HepG2 (cell line): ENCODE data around the gene HEMK1. TPM values are rescaled to one million over a fixed set of nuclear protein-coding genes. Genes with fewer than 3 reads are reported as not detected.

ENCODE experiments used
- ATAC-seq: fragments of 200-7000 bp; cut with Tn5 transposase; 3 replicates; pipeline ENCODE4 v1.9.1; 2020; ENCODE audit warnings: mild to moderate bottlenecking, moderate library complexity
- BruUV-seq: library from RNA; stranded (reverse); fragments of 400-500 nt; replicated peaks from 2 replicates; lab custom pipeline; 2021; lab: Mats Ljungman, UMichigan
- CTCF ChIA-PET: fragments of 300-600 bp; formaldehyde crosslinking; extraction: SDS; loops from one replicate; lab custom pipeline; 2021; ENCODE audit warnings: low total read pairs, inconsistent platforms, low intra/inter-chr PET ratio; lab: Yijun Ruan, JAX
- POLR2A ChIA-PET: fragments of 350-600 bp; sonication (Branson Sonifier 250); formaldehyde crosslinking; loops from one replicate; lab custom pipeline; 2020; ENCODE audit warnings: antibody characterized with exemption, inconsistent platforms; lab: Yijun Ruan, JAX
- DNase-seq: peaks from one replicate; pipeline ENCODE4 v3.0.0-alpha.2; 2015; ENCODE audit warnings: low spot score
- FAIRE-seq: peaks from 3 replicates; lab custom pipeline; 2011; peaks lifted over from hg19 to GRCh38; lab: Jason Lieb, UNC
- H2AFZ ChIP-seq: one replicate; pipeline ENCODE4 v1.6.1; 2011; ENCODE audit warnings: low read length, inconsistent platforms
- H3K27ac ChIP-seq: fragments of 300-600 bp; 3 replicates; pipeline ENCODE4 v1.8.0; 2011; ENCODE audit warnings: mixed run types, mild to moderate bottlenecking, mixed read lengths, low read length, inconsistent platforms; ENCODE audit not compliant: insufficient read depth; ENCODE audit errors: extremely low read length
- H3K27me3 ChIP-seq, 2 experiments: fragments of 200-600 bp in 1 of 2; 2 replicates in 1 of 2; 3 replicates in 1 of 2; pipeline versions ENCODE4 v1.6.0 to v1.8.0; 2011; ENCODE audit warnings: low read length in 2 of 2, mild to moderate bottlenecking in 2 of 2, moderate library complexity in 2 of 2, inconsistent platforms in 1 of 2; ENCODE audit not compliant: insufficient read depth in 2 of 2, control insufficient read depth in 1 of 2
- H3K36me3 ChIP-seq, 2 experiments: fragments of 200-600 bp in 1 of 2; replicated peaks in 1 of 2; 2 replicates in 1 of 2; 3 replicates in 1 of 2; pipeline versions ENCODE4 v1.5.1 to v1.8.0; 2011; ENCODE audit warnings: low read length in 2 of 2, inconsistent platforms in 1 of 2; ENCODE audit not compliant: insufficient read depth in 2 of 2, control insufficient read depth in 1 of 2
- H3K4me1 ChIP-seq: 2 replicates; pipeline ENCODE4 v1.5.1; 2012; ENCODE audit warnings: low read length, inconsistent platforms; ENCODE audit not compliant: insufficient read depth
- H3K4me2 ChIP-seq: 2 replicates; pipeline ENCODE4 v1.6.0; 2011; ENCODE audit warnings: low read depth, low read length, inconsistent platforms
- H3K4me3 ChIP-seq, 3 experiments: fragments of 200-600 bp in 1 of 3; sonication (generic), shearing (Covaris generic) in 1 of 3; replicated peaks in 1 of 3; 2 replicates each; pipeline ENCODE4 v1.5.1; 2011 to 2016; ENCODE audit warnings: low read length in 3 of 3, inconsistent platforms in 2 of 3, low read depth in 2 of 3, mild to moderate bottlenecking in 2 of 3, control low read depth in 1 of 3, mixed read lengths in 1 of 3; ENCODE audit not compliant: insufficient read depth in 1 of 3
- H3K79me2 ChIP-seq: one replicate; pipeline ENCODE4 v1.6.1; 2011; ENCODE audit warnings: low read length, inconsistent platforms; ENCODE audit not compliant: insufficient read depth
- H3K9ac ChIP-seq: 2 replicates; pipeline ENCODE4 v1.6.0; 2011; ENCODE audit warnings: mild to moderate bottlenecking, low read depth, low read length, inconsistent platforms; ENCODE audit not compliant: insufficient read depth
- H3K9me3 ChIP-seq: 2 replicates; pipeline ENCODE4 v1.5.1; 2012; ENCODE audit warnings: mild to moderate bottlenecking, low read length
- H4K20me1 ChIP-seq: 2 replicates; pipeline ENCODE4 v1.6.0; 2011; ENCODE audit warnings: inconsistent platforms, mild to moderate bottlenecking, low read length, moderate library complexity; ENCODE audit not compliant: insufficient read depth
- BCL6 ChIP-seq: IDR thresholded peaks from 2 replicates; pipeline ENCODE4 v1.6.1; 2016; ENCODE audit warnings: missing genetic modification reagents, missing compliant biosample characterization
- FOSL2 ChIP-seq: sonication (generic); formaldehyde crosslinking; IDR thresholded peaks from 2 replicates; pipeline ENCODE4 v1.4.0; 2020; ENCODE audit warnings: missing genetic modification reagents
- FOXP1 ChIP-seq, 2 experiments: fragments of 450-650 bp in 1 of 2; IDR thresholded peaks; 2 replicates each; pipeline ENCODE4 v1.6.1; 2017 to 2018; ENCODE audit warnings: antibody characterized with exemption in 1 of 2
- SP2 ChIP-seq: sonication (generic); formaldehyde crosslinking; IDR thresholded peaks from 2 replicates; pipeline ENCODE4 v1.5.1; 2020; ENCODE audit warnings: mild to moderate bottlenecking, missing genetic modification reagents
- TEAD3 ChIP-seq: optimal IDR thresholded peaks from 2 replicates; pipeline ENCODE3; 2016; ENCODE audit warnings: borderline replicate concordance
- ZNF510 ChIP-seq: sonication (generic); formaldehyde crosslinking; IDR thresholded peaks from 2 replicates; pipeline ENCODE4 v1.4.0; 2020; ENCODE audit warnings: low read depth, mild to moderate bottlenecking, missing genetic modification reagents
- ZNF546 ChIP-seq: sonication (generic); formaldehyde crosslinking; conservative IDR thresholded peaks from 2 replicates; pipeline ENCODE4 v1.8.1; 2023; ENCODE audit warnings: mild to moderate bottlenecking, missing genetic modification reagents
- ZNF570 ChIP-seq: sonication (generic); formaldehyde crosslinking; IDR thresholded peaks from 2 replicates; pipeline ENCODE4 v1.4.0; 2020; ENCODE audit warnings: mild to moderate bottlenecking, missing genetic modification reagents, borderline replicate concordance
- ZNF607 ChIP-seq: sonication (generic); formaldehyde crosslinking; IDR thresholded peaks from 2 replicates; pipeline ENCODE4 v1.5.1; 2020; ENCODE audit warnings: missing genetic modification reagents, mild to moderate bottlenecking, borderline replicate concordance
- WGBS: methylation state at CpG from one replicate; pipeline ENCODE4 v1.1.6; 2017; ENCODE audit warnings: low lambda C conversion rate; 5-methylcytosine and 5-hydroxymethylcytosine counted together
- in situ Hi-C: cut with HindIII; loops from 2 replicates; pipeline ENCODE4 v1.10.0; 2017; ENCODE audit warnings: low pct_unique_long_range_greater_than_20kb; ENCODE audit not compliant: extremely low pct_ligation_motif_present
- intact Hi-C: fragments of 100-400 bp; cut with micrococcal nuclease; formaldehyde crosslinking; loops from one replicate; pipeline ENCODE4 v1.10.0; 2022; ENCODE audit not compliant: unreplicated experiment
- polyA plus RNA-seq, 8 experiments: library from polyadenylated mRNA; depleted of rRNA in 3 of 8; stranded (reverse) in 7 of 8; unstranded in 1 of 8; fragments of >200 nt; fragmentation: Illumina TruSeq in 4 of 8; extraction: Trizol in 4 of 8; gene quantifications; 2 replicates each; pipeline versions ENCODE4 v1.2.1 to v1.2.3, GENCODE V29; 2011 to 2016; ENCODE audit warnings: low read depth in 4 of 8, missing spikeins in 1 of 8, mixed read lengths in 1 of 8; ENCODE audit not compliant: insufficient read depth in 1 of 8
- total RNA-seq, 5 experiments: library from RNA; depleted of rRNA; stranded (reverse); fragments of >200 nt; fragmentation: Illumina TruSeq; extraction: Trizol; gene quantifications; 2 replicates each; pipeline ENCODE4 v1.2.3, GENCODE V29; 2016; ENCODE audit warnings: low read depth in 1 of 5
- TF ChIP-seq, protein P1 (sequence below): sonication (generic); formaldehyde crosslinking; IDR thresholded peaks from 2 replicates; pipeline ENCODE4 v1.8.1; 2022; ENCODE audit warnings: mild to moderate bottlenecking, missing genetic modification reagents
- TF ChIP-seq, protein P2 (sequence below): IDR thresholded peaks from 2 replicates; pipeline ENCODE4 v1.6.1; 2016
- TF ChIP-seq, protein P3 (sequence below): sonication (generic); formaldehyde crosslinking; IDR thresholded peaks from 2 replicates; pipeline ENCODE4 v1.5.1; 2020; ENCODE audit warnings: missing genetic modification reagents, mild to moderate bottlenecking, borderline replicate concordance
- TF ChIP-seq, protein P4 (sequence below): sonication (generic); formaldehyde crosslinking; IDR thresholded peaks from 2 replicates; pipeline ENCODE4 v1.4.0; 2020; ENCODE audit warnings: missing genetic modification reagents

HEMK1 gene
- total and polyA plus RNA-seq, 2 of the 13 experiments (the other 11 are each of a cell fraction or from before 2014, with no cell fraction given), result 9.8 to 12.6 TPM

DNA sequence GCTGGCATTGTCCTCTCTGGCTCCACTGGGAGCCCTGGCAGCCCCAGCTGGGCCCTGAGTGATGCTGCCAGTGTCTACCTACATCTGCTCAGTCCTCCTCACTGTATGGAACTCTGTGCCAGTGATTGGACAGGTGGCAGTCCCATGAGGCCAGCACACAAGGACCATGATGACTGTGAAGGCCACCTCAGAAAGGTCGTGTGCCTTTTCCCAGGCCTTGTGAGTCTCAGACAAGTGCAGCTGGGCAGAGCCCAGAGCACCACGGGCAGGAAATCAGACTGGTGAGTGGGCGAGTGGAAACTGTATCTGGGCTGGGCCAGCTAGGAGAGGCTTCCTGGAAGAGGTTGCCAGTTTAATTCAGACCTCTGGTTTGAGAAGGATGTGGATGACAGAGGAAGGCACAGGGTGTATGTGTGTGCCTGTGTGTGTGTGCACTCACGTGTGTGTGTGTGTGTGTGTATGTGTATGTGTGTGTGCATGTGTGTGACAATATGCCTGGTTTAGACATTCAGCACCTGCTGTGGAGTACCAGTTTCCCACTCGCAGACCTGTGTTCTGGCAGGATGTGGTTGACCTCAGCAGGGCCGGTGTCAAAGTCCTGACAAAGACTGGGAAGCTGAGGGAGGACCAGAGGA is 54.6 kb downstream of the HEMK1 start (continued):
- TF ChIP-seq, protein P1, sequence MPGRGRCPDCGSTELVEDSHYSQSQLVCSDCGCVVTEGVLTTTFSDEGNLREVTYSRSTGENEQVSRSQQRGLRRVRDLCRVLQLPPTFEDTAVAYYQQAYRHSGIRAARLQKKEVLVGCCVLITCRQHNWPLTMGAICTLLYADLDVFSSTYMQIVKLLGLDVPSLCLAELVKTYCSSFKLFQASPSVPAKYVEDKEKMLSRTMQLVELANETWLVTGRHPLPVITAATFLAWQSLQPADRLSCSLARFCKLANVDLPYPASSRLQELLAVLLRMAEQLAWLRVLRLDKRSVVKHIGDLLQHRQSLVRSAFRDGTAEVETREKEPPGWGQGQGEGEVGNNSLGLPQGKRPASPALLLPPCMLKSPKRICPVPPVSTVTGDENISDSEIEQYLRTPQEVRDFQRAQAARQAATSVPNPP (CRISPR knock-in tag), result no peak
- no peak for TF ChIP-seq ZNF546 (CRISPR knock-in tag)
- TF ChIP-seq, protein P2, sequence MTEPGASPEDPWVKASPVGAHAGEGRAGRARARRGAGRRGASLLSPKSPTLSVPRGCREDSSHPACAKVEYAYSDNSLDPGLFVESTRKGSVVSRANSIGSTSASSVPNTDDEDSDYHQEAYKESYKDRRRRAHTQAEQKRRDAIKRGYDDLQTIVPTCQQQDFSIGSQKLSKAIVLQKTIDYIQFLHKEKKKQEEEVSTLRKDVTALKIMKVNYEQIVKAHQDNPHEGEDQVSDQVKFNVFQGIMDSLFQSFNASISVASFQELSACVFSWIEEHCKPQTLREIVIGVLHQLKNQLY (CRISPR knock-in tag), result no peak
- TF ChIP-seq ZNF570 (CRISPR knock-in tag), result no peak

DNA sequence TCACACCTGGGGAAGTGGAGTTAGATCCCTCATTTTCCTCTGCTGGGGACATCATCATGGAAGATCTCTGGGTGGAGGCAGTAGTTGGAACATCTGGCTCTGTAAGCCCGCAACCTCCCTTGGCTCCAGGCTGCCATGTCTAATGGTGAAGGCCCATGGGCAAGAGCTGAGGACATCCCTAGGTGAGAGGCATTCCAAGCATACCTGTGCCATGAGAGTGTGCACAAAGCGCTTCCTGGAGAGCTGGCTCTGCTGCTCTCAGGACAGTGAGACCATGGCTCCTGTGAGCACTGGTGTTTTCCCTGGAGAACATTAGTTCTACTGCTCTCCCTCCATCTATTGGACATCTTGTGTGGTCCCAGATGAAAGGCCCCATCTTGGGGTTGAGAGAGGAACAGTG is 55.3 kb downstream of the HEMK1 start:
- peak; percentile 45 for DNase-seq

More for the DNA sequence above, 55.3 kb downstream of the HEMK1 start:
- intact Hi-C loops, result no loop called here
- Histone ChIP-seq H3K27me3 (no peaks in the 10 kb centered on the region), H3K4me2 (no peak overlapping the region), H3K79me2 (no peaks in the 10 kb centered on the region), H3K4me3 (no peak overlapping the region), H3K9me3 (no peaks in the 10 kb centered on the region), H3K27ac (no peak overlapping the region), H3K36me3 (peaks cover 3 to 10% of the 10 kb centered on the region in 2 experiments; a peak in 2 of 5 replicates), H2AFZ (no peak overlapping the region), H3K4me1 (peaks cover 20% of the 10 kb centered on the region), H3K9ac (no peak overlapping the region), H4K20me1 (no peaks in the 10 kb centered on the region)
- ChIA-PET CTCF (no interaction called here), POLR2A (interaction anchor here (0.8 kb wide), 1 partner anchor 287 kb away, joined by 3 read pairs; no protein-coding TSS in a partner anchor)
- no TSS peak for BruUV-seq
- in situ Hi-C loops, result no loop called here
- WGBS, result no CpG with 5 or more reads among the region's 2 CpGs
- TF ChIP-seq TEAD3 (peak; percentile 98), ZNF607 (CRISPR knock-in tag) (no peak), FOXP1 (IDR thresholded peaks at IDR 0.05) (no peak), FOXP1 (CRISPR knock-in tag; IDR thresholded peaks at IDR 0.05) (no peak), FOSL2 (CRISPR knock-in tag) (peak; percentile 65; the same call in 1 of the 2 replicates), SP2 (no peak), ZNF510 (CRISPR knock-in tag) (no peak), BCL6 (CRISPR knock-in tag) (0 out of 2 replicates have a peak, but pooled peaks have one; percentile 39)
- TF ChIP-seq, protein P3, sequence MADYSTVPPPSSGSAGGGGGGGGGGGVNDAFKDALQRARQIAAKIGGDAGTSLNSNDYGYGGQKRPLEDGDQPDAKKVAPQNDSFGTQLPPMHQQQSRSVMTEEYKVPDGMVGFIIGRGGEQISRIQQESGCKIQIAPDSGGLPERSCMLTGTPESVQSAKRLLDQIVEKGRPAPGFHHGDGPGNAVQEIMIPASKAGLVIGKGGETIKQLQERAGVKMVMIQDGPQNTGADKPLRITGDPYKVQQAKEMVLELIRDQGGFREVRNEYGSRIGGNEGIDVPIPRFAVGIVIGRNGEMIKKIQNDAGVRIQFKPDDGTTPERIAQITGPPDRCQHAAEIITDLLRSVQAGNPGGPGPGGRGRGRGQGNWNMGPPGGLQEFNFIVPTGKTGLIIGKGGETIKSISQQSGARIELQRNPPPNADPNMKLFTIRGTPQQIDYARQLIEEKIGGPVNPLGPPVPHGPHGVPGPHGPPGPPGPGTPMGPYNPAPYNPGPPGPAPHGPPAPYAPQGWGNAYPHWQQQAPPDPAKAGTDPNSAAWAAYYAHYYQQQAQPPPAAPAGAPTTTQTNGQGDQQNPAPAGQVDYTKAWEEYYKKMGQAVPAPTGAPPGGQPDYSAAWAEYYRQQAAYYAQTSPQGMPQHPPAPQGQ (CRISPR knock-in tag), result no peak
- TF ChIP-seq, protein P4, sequence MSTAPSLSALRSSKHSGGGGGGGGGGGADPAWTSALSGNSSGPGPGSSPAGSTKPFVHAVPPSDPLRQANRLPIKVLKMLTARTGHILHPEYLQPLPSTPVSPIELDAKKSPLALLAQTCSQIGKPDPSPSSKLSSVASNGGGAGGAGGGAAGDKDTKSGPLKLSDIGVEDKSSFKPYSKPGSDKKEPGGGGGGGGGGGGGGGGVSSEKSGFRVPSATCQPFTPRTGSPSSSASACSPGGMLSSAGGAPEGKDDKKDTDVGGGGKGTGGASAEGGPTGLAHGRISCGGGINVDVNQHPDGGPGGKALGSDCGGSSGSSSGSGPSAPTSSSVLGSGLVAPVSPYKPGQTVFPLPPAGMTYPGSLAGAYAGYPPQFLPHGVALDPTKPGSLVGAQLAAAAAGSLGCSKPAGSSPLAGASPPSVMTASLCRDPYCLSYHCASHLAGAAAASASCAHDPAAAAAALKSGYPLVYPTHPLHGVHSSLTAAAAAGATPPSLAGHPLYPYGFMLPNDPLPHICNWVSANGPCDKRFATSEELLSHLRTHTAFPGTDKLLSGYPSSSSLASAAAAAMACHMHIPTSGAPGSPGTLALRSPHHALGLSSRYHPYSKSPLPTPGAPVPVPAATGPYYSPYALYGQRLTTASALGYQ (CRISPR knock-in tag), result no peak
- FAIRE-seq (no peak), ATAC-seq (peak; percentile 69)
